Smooth muscle cell (in vitro differentiated cells): ENCODE data around the gene CARD19. TPM values are rescaled to one million over a fixed set of nuclear protein-coding genes. Genes with fewer than 3 reads are reported as not detected.
"Not testable (repeated sequence)": the region's sequence is repeated elsewhere in the genome, so short reads cannot be mapped to it uniquely, and the experiment has no call there.

Experiments used
- DNase-seq: peaks from one replicate; lab custom pipeline; 2025; ENCODE audit not compliant: unreplicated experiment; lab: John Stamatoyannopoulos, UW
- H2AFZ ChIP-seq: fragments of 200-600 bp; sonication (generic); 2 replicates; pipeline ENCODE4 v1.6.0; 2016; ENCODE audit warnings: antibody characterized with exemption, low read depth, mild to moderate bottlenecking
- H3F3A ChIP-seq: fragments of 200-600 bp; sonication (generic); 2 replicates; pipeline ENCODE4 v1.6.0; 2017; ENCODE audit warnings: antibody characterized with exemption, low read depth
- H3K27ac ChIP-seq: fragments of 200-600 bp; sonication (generic); 2 replicates; pipeline ENCODE4 v1.5.1; 2016; ENCODE audit warnings: low read depth, mild to moderate bottlenecking
- H3K27me3 ChIP-seq: fragments of 200-600 bp; sonication (generic); 2 replicates; pipeline ENCODE4 v1.6.1; 2016; ENCODE audit warnings: low read depth, mild to moderate bottlenecking
- H3K36me3 ChIP-seq: fragments of 200-600 bp; sonication (generic); 2 replicates; pipeline ENCODE4 v1.5.1; 2016; ENCODE audit warnings: low read depth
- H3K4me1 ChIP-seq: fragments of 200-600 bp; sonication (generic); 2 replicates; pipeline ENCODE4 v1.5.1; 2016; ENCODE audit warnings: low read depth
- H3K4me2 ChIP-seq: fragments of 200-600 bp; sonication (generic); 2 replicates; pipeline ENCODE4 v1.6.0; 2016; ENCODE audit warnings: mild to moderate bottlenecking
- H3K4me3 ChIP-seq: fragments of 200-600 bp; sonication (generic); 2 replicates; pipeline ENCODE4 v1.5.1; 2016; ENCODE audit warnings: mild to moderate bottlenecking
- H3K79me2 ChIP-seq: fragments of 200-600 bp; sonication (generic); 2 replicates; pipeline ENCODE4 v1.6.0; 2016; ENCODE audit warnings: low read depth, mild to moderate bottlenecking
- H3K9ac ChIP-seq: fragments of 200-600 bp; sonication (generic); 2 replicates; pipeline ENCODE4 v1.6.0; 2016; ENCODE audit warnings: low read depth
- H3K9me3 ChIP-seq: fragments of 200-600 bp; sonication (generic); replicated peaks from 2 replicates; pipeline ENCODE4 v1.5.1; 2016; ENCODE audit warnings: low read depth
- H4K20me1 ChIP-seq: fragments of 200-600 bp; sonication (generic); 2 replicates; pipeline ENCODE4 v1.6.0; 2016; ENCODE audit warnings: low read depth
- CTCF ChIP-seq: fragments of 200-600 bp; sonication (generic); IDR thresholded peaks from 2 replicates; pipeline ENCODE4 v1.5.1; 2017; ENCODE audit warnings: borderline replicate concordance, mild to moderate bottlenecking, antibody characterized with exemption; ENCODE audit not compliant: insufficient read depth, poor library complexity, severe bottlenecking
- WGBS: methylation state at CpG from one replicate; pipeline ENCODE4 v1.1.7; 2016; ENCODE audit warnings: low lambda C conversion rate; 5-methylcytosine and 5-hydroxymethylcytosine counted together
- polyA plus RNA-seq: library from polyadenylated mRNA; unstranded; fragments of >200 nt; fragmentation: Nextera tagmentation; extraction: Ambion mirVana; gene quantifications from 2 replicates; pipeline ENCODE4 v1.2.1, GENCODE V29; 2016
- total RNA-seq: library from RNA; depleted of rRNA; stranded (reverse); fragments of >200 nt; gene quantifications from 2 replicates; pipeline ENCODE4 v1.2.3, GENCODE V29; 2014

The CARD19 gene
- total and polyA plus RNA-seq, 2 experiments from 2014 or later, result 86.0 to 88.1 TPM

- no peak for TF ChIP-seq CTCF
- Histone ChIP-seq H3K9me3 (no peaks in the 10 kb centered on the region), H4K20me1 (peaks cover 7% of the 10 kb centered on the region), H3F3A (no peaks in the 10 kb centered on the region), H3K27ac (no peak overlapping the region), H3K4me3 (no peak overlapping the region), H3K4me2 (no peak overlapping the region), H3K79me2 (no peaks in the 10 kb centered on the region), H3K9ac (no peak overlapping the region), H3K27me3 (no peaks in the 10 kb centered on the region), H2AFZ (no peak overlapping the region), H3K36me3 (no peaks in the 10 kb centered on the region), H3K4me1 (no peaks in the 10 kb centered on the region)
- DNase-seq, result no peak
- WGBS, result 81% methylated on average over 17 of the region's 17 CpGs
Measured at GRCh38 chr9:93116072-93116961, 20.3 kb downstream of the CARD19 start.

DNA sequence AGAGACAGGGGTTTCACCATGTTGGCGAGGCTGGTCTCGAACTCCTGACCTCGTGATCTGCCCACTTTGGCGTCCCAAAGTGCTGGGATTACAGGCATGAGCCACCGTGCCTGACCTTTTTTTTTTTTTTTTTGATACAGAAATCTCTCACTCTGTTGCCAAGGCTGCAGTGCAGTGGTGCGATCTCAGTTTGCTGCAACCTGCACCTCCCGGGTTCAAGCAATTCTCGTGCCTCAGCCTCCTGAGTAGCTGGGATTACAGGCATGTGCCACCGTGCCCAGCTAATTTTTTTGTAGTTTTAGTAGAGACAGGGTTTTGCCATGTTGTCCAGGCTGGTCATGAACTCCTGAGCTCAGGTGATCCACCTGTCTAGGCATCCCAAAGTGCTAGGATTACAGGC lies 21.5 kb downstream of the CARD19 start:
- 96% methylated on average over 9 of the region's 9 CpGs for WGBS
- H3F3A ChIP-seq, H3K27me3 ChIP-seq, H4K20me1 ChIP-seq, H3K4me1 ChIP-seq, H3K4me2 ChIP-seq, H2AFZ ChIP-seq, H3K36me3 ChIP-seq, H3K27ac ChIP-seq, DNase-seq, H3K9ac ChIP-seq, H3K79me2 ChIP-seq, H3K4me3 ChIP-seq, H3K9me3 ChIP-seq: not testable (repeated sequence)

GRCh38 chr9:93117924-93118862 lies 22.2 kb downstream of the CARD19 start:
- DNase-seq, result no peak
- H2AFZ ChIP-seq, result no peak overlapping the region
- no peaks in the 10 kb centered on the region for H3K36me3 ChIP-seq
- H4K20me1 ChIP-seq, result no peaks in the 10 kb centered on the region
- WGBS, result 99% methylated on average over 12 of the region's 12 CpGs
- no peak overlapping the region for H3K9ac ChIP-seq
- no peaks in the 10 kb centered on the region for H3F3A ChIP-seq
- no peaks in the 10 kb centered on the region for H3K9me3 ChIP-seq
- H3K27me3 ChIP-seq, result no peaks in the 10 kb centered on the region
- no peak overlapping the region for H3K4me2 ChIP-seq
- H3K27ac ChIP-seq, result no peak overlapping the region
- no peak overlapping the region for H3K4me3 ChIP-seq
- no peaks in the 10 kb centered on the region for H3K4me1 ChIP-seq
- TF ChIP-seq CTCF, result no peak
- no peaks in the 10 kb centered on the region for H3K79me2 ChIP-seq
